HG03439 (cell line): ENCODE data around the gene MIEF2.
A peak's percentile ranks its signal among the peaks of the same experiment; 100 is the strongest.

Source experiments
- ATAC-seq: cut with Tn5 transposase; IDR thresholded peaks from one replicate; pipeline ENCODE4 v1.9.1; 2021; ENCODE audit warnings: mild to moderate bottlenecking, moderate library complexity; ENCODE audit not compliant: unreplicated experiment

The MIEF2 gene

DNA sequence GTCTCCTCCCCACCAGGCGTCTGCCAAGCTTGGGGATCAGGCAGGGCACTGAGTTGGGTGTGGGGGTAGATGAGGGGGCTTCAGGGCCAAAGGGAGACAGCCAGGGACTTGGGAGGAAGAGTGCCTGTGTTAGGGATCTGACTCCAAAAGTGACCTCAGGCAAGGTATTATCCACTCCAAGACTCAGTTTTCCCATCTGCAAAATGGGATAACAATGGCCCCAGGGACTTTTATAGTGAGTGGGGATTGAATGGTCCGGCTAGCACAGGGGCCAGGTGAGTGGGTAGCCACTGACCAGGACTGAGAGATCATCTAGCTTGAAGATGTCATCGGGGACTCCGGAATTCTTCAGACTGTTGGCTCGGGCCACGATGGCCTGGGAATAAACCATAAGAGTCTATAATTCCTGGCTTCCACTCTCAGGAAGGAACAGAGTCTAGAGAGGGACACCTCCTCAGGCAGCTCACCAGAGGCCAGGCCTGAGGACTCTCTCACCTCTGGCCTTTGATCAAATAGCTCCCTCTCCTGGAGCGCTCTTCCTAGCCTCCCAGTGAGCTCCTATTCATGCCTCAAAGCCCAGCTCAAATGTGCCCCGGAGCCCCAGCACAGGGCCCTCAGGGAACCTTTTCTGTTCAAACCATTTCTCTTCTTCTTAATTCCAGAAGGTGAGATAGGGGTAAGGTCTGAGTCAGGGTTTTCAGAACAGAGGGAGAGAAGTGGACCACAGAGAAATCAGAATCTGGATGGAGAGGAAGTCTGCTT lies 5.4 kb upstream of the MIEF2 start:
- no peak for ATAC-seq

DNA sequence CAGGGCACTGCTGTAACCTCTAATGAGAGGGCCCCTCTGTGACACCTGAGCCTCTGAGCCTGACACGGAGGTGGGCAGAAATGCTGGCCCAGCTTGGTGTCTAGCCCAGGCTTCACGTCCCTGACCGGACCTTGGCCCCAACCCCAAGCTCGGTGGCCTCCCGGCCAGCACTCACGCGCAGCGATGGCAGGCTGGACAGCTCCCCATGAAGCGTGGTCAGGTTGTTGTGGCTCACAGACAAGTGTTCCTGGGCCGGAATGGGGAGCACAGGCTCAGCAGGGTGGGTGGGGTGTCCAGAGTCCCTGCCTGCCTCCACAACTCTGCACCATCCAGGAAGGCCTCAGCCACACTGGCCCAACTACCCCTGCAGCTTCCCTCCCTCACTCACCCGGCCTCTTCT lies 4.1 kb upstream of the MIEF2 start:
- ATAC-seq = no peak

DNA sequence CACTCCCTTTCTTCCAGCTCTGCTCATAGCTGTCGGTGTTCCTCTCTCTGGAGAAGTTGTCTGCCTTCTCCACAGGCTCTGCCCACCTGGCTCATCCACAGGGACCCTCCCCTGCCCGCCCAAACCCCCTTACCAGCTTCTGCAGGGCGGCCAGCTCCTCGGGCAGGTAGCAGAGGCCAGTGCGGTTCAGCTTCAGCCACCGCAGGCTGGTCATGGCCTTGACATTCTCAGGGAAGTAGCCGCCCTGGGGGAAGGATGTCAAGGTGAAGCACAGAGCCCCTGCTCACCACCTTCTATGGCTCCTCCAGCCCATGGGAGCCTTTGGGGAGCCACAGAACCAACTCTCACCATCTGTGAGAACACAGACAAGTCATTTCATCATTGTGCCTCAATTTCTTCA lies 3.7 kb upstream of the MIEF2 start:
- no peak for ATAC-seq

- peak; percentile 6 for ATAC-seq
Measured at GRCh38 chr17:18257268-18257981, 3.0 kb upstream of the MIEF2 start.

DNA sequence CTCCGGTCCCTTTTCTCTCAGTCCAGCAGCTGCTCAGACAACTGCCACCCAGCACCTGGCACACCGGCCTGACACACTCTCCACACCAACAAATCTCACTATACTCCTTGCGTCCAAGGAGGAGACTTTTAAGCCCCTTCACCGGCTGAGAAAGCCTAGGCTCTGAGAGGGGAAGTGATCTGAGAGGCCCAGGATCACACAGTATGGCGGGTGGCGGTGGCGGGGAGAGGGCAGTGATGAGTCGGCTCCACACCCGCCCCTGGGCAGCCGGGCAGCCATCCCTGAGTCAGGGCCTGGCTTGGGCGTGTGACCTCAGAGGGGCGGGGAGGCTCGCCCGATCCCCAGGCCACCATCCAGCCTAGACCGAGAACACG lies 2.5 kb upstream of the MIEF2 start:
- ATAC-seq = peak; percentile 18

GRCh38 chr17:18258356-18259038 lies 2.0 kb upstream of the MIEF2 start, which contains the start of gene FLII:
Gene FLII (minus strand): TSS chr17:18258738. CDS start chr17:18258690, 48 bp downstream.
- ATAC-seq = peak; percentile 20

- peak; percentile 2 for ATAC-seq
Measured at GRCh38 chr17:18259621-18260331, 686 bp upstream of the MIEF2 start.

DNA sequence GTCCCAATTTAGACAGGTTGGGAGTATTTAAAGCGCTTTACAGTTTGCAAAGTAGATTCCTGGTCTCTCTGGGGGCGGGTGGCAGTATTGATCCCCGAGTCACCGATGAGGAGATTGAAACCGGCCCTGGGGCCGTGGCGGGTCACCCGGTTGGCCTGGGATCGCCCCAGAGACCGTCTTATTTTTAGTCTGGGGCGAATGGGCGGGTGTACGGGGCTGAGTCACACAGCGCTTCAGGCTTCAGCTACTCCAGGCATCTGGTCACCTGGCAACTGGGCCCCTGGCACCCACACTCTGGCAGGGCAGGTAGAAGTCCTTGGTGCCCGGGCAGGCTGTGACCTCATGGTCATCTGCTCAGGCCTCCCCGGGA lies 669 bp downstream of the MIEF2 start:
- ATAC-seq = peak; percentile 20

- ATAC-seq = no peak
Measured at GRCh38 chr17:18261659-18262058, 1.2 kb downstream of the MIEF2 start.

DNA sequence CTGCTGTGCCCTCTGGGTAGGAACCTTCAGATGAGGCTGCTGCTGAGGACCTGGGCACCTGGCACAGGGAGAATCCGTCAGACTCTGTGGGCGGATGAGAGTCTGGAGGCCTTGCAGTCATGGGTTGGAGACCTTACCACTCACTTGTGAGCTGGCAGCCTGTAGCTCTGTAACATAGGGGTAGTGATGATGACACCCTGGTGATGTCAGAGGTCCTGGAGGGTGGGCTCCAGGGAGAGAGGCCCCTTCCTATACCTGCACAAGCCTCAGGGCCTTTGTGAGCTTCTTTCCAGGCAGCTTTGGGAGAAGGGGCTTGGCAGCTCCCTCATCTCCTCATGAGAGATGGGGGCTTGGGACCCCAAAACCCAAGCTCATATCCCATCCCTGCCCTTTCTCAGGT lies 1.6 kb downstream of the MIEF2 start:
- no peak for ATAC-seq

DNA sequence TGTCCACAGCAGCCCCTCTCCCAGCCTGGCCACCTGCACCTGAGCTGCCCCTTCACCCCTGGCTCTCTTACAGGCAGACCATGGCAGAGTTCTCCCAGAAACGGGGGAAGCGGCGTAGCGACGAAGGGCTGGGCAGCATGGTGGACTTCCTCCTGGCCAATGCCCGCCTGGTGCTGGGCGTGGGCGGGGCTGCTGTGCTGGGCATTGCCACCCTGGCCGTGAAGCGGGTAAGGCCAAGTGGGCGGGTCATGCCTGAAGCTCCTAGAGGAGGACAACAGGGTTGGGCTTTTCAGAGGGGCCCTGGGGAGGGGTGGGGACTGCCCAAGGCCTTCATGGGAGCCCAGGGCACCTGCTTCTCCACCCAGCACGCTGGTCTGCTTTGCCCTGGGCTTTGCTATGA lies 2.2 kb downstream of the MIEF2 start:
- ATAC-seq = no peak

- ATAC-seq = no peak
Measured at GRCh38 chr17:18263885-18264682, 3.6 kb downstream of the MIEF2 start.

DNA sequence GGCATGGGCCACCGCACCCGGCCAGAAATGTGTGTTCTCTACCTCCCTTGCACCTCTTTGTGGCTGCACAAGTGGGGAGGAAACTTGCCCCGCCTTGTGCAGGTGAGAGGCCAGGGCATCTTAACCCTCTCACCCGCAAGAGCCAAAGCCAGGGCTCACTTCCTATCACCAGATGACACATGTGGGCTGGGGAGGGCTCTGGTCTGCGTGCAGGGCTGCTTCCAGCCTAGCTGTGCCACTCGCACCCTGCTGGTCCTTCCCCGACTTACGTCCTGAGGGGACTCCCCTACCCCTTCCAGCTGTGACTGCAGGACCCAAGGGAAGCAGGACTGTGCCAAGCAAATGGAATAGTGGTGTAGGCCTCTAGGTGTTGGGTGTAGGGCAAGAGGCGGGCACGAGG lies 6.9 kb downstream of the MIEF2 start:
- no peak for ATAC-seq

- no peak for ATAC-seq
Measured at GRCh38 chr17:18267927-18268711, 7.7 kb downstream of the MIEF2 start.

- ATAC-seq = no peak
Measured at GRCh38 chr17:18270046-18270931, 9.8 kb downstream of the MIEF2 start.

DNA sequence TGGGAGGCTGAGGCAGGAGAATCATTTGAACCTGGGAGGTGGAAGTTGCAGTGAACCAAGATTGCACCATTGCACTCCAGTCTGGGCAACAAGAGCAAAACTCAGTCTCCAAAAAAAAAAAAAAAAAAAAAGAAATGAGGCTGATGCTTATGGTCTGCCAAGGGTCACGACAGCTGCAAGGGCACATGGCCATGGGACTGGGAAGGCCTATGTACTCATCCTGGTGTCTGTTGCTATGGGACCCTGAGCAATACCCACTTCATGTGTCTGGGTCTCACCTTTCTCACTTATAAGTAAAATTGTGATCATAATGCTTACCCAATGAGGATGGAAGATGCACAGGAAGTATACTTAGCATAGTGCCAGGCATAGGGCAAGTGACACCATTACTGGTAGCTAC lies 16.6 kb downstream of the MIEF2 start:
- no peak for ATAC-seq

GRCh38 chr17:18278867-18279266 lies 18.4 kb downstream of the MIEF2 start:
- no peak for ATAC-seq

GRCh38 chr17:18280249-18280648 lies 19.8 kb downstream of the MIEF2 start:
- ATAC-seq = no peak
